H1 (cell line): ENCODE results near the gene ARHGAP24. TPM values are rescaled to one million over a fixed set of nuclear protein-coding genes. Genes with fewer than 3 reads are reported as not detected.

ENCODE experiments used
- CTCF ChIA-PET: fragments of 300-600 bp; sonication (Branson Sonifier 250); formaldehyde crosslinking; loops from one replicate; lab custom pipeline; 2021; ENCODE audit not compliant: partially characterized antibody; lab: Charles Lee
- POLR2A ChIA-PET: fragments of 300-600 bp; sonication (Branson Sonifier 250); formaldehyde crosslinking; loops from one replicate; lab custom pipeline; 2021; ENCODE audit warnings: inconsistent platforms; ENCODE audit not compliant: partially characterized antibody; lab: Charles Lee
- DNase-seq, 2 experiments: peaks; one replicate each; pipeline versions ENCODE4 v3.0.0 to v3.0.0-alpha.2; 2010 to 2022; ENCODE audit warnings: low spot score in 2 of 2, low read depth in 1 of 2, mixed read lengths in 1 of 2
- FAIRE-seq: peaks from 2 replicates; lab custom pipeline; 2011; peaks lifted over from hg19 to GRCh38; lab: Jason Lieb, UNC
- H2AFZ ChIP-seq: 2 replicates; pipeline ENCODE4 v1.8.1; 2012; ENCODE audit warnings: low read length, inconsistent platforms
- H2AK5ac ChIP-seq: 2 replicates; pipeline ENCODE4 v1.6.1; 2013; ENCODE audit warnings: low read depth, low read length
- H2BK120ac ChIP-seq: replicated peaks from 2 replicates; pipeline ENCODE3; 2013; ENCODE audit warnings: low read depth, low read length, inconsistent platforms
- H2BK12ac ChIP-seq: 2 replicates; pipeline ENCODE4 v1.6.1; 2013; ENCODE audit warnings: low read depth, low read length
- H2BK15ac ChIP-seq: 2 replicates; pipeline ENCODE4 v1.6.1; 2013; ENCODE audit warnings: low read length
- H2BK20ac ChIP-seq: 2 replicates; pipeline ENCODE4 v1.6.1; 2013; ENCODE audit warnings: low read length
- H2BK5ac ChIP-seq: 2 replicates; pipeline ENCODE4 v1.6.1; 2013; ENCODE audit warnings: low read depth, low read length
- H3K14ac ChIP-seq: 2 replicates; pipeline ENCODE4 v1.6.1; 2013; ENCODE audit warnings: inconsistent platforms; ENCODE audit not compliant: insufficient read length
- H3K18ac ChIP-seq: 2 replicates; pipeline ENCODE4 v1.6.1; 2013; ENCODE audit warnings: low read length; ENCODE audit errors: extremely low read depth
- H3K23ac ChIP-seq: 2 replicates; pipeline ENCODE4 v1.6.1; 2013; ENCODE audit warnings: inconsistent platforms; ENCODE audit not compliant: insufficient read length
- H3K23me2 ChIP-seq: 2 replicates; pipeline ENCODE4 v1.6.1; 2013; ENCODE audit warnings: low read depth, low read length
- H3K27ac ChIP-seq: 2 replicates; pipeline ENCODE4 v1.6.1; 2011; ENCODE audit warnings: low read depth, low read length, inconsistent platforms
- H3K27me3 ChIP-seq, 4 experiments: replicated peaks in 1 of 4; 1 replicate in 1 of 4; 2 replicates in 3 of 4; pipeline versions ENCODE4 v1.6.1 to v1.8.1; 2011 to 2013; ENCODE audit warnings: low read length in 3 of 4, mild to moderate bottlenecking in 3 of 4, inconsistent platforms in 2 of 4, mixed read lengths in 2 of 4, moderate library complexity in 1 of 4; ENCODE audit not compliant: control insufficient read depth in 3 of 4, insufficient read depth in 3 of 4; ENCODE audit errors: extremely low read depth in 1 of 4
- H3K36me3 ChIP-seq, 4 experiments: 2 replicates each; pipeline versions ENCODE4 v1.6.1 to v1.8.1; 2011 to 2013; ENCODE audit warnings: mild to moderate bottlenecking in 4 of 4, low read length in 3 of 4, moderate library complexity in 2 of 4, control low read depth in 1 of 4, inconsistent platforms in 1 of 4; ENCODE audit not compliant: insufficient read depth in 4 of 4, control insufficient read depth in 2 of 4
- H3K4ac ChIP-seq: replicated peaks from 2 replicates; pipeline ENCODE3; 2013; ENCODE audit warnings: low read length, low read depth, mixed read lengths, inconsistent platforms; ENCODE audit not compliant: insufficient read length
- H3K4me1 ChIP-seq, 4 experiments: replicated peaks in 1 of 4; 1 replicate in 1 of 4; 2 replicates in 3 of 4; pipeline versions ENCODE4 v1.6.1 to v1.8.1; 2011 to 2013; ENCODE audit warnings: low read length in 3 of 4, inconsistent platforms in 2 of 4, mixed read lengths in 1 of 4; ENCODE audit not compliant: insufficient read depth in 4 of 4, control insufficient read depth in 3 of 4
- H3K4me2 ChIP-seq, 2 experiments: 2 replicates each; pipeline versions ENCODE4 v1.6.1 to v1.8.1; 2011 to 2013; ENCODE audit warnings: low read depth in 2 of 2, low read length in 2 of 2, control low read depth in 1 of 2, inconsistent platforms in 1 of 2, mild to moderate bottlenecking in 1 of 2; ENCODE audit not compliant: insufficient read depth in 1 of 2
- H3K4me3 ChIP-seq, 4 experiments: fragments of 200-600, 300-600 bp in 1 of 4; sonication (generic), shearing (Covaris generic), sonication (Bioruptor Twin) in 1 of 4; 2 replicates each; pipeline versions ENCODE4 v1.5.1 to v1.8.1; 2011 to 2016; ENCODE audit warnings: low read length in 4 of 4, low read depth in 3 of 4, control low read depth in 2 of 4, inconsistent platforms in 2 of 4, mild to moderate bottlenecking in 2 of 4, mixed read lengths in 1 of 4, moderate library complexity in 1 of 4; ENCODE audit not compliant: insufficient read depth in 2 of 4; ENCODE audit errors: extremely low read depth in 1 of 4
- H3K56ac ChIP-seq: replicated peaks from 2 replicates; pipeline ENCODE3; 2013; ENCODE audit warnings: low read depth, mild to moderate bottlenecking, mixed read lengths, low read length, inconsistent platforms; ENCODE audit not compliant: insufficient read length
- H3K79me1 ChIP-seq: 2 replicates; pipeline ENCODE4 v1.6.1; 2013; ENCODE audit warnings: low read depth, low read length, control low read depth
- H3K79me2 ChIP-seq, 2 experiments: 2 replicates each; pipeline versions ENCODE4 v1.6.1 to v1.8.1; 2012 to 2013; ENCODE audit warnings: low read length in 2 of 2, mild to moderate bottlenecking in 2 of 2, inconsistent platforms in 1 of 2; ENCODE audit not compliant: insufficient read depth in 2 of 2, control insufficient read depth in 1 of 2
- H3K9ac ChIP-seq, 4 experiments: replicated peaks in 1 of 4; 1 replicate in 1 of 4; 2 replicates in 3 of 4; pipeline versions ENCODE4 v1.6.1 to v1.8.1; 2011 to 2013; ENCODE audit warnings: low read depth in 3 of 4, low read length in 3 of 4, control low read depth in 2 of 4, mild to moderate bottlenecking in 2 of 4, moderate library complexity in 2 of 4, inconsistent platforms in 1 of 4; ENCODE audit errors: extremely low read depth in 1 of 4
- H3K9me3 ChIP-seq, 2 experiments: 2 replicates each; pipeline versions ENCODE4 v1.6.1 to v1.8.1; 2012 to 2013; ENCODE audit warnings: mild to moderate bottlenecking in 2 of 2, moderate library complexity in 2 of 2, control low read depth in 1 of 2, inconsistent platforms in 1 of 2, low read depth in 1 of 2, low read length in 1 of 2, mixed read lengths in 1 of 2; ENCODE audit not compliant: insufficient read depth in 2 of 2
- H4K20me1 ChIP-seq, 2 experiments: replicated peaks in 1 of 2; 2 replicates each; pipeline versions ENCODE3 to v1.8.1; 2011 to 2013; ENCODE audit warnings: inconsistent platforms in 2 of 2, low read length in 2 of 2, mild to moderate bottlenecking in 1 of 2; ENCODE audit not compliant: insufficient read depth in 2 of 2, control insufficient read depth in 1 of 2
- H4K5ac ChIP-seq: 2 replicates; pipeline ENCODE4 v1.6.1; 2013; ENCODE audit warnings: low read length, low read depth, mixed read lengths, inconsistent platforms; ENCODE audit not compliant: insufficient read length
- H4K8ac ChIP-seq: 2 replicates; pipeline ENCODE4 v1.8.0; 2013; ENCODE audit warnings: mild to moderate bottlenecking, moderate library complexity, low read length, inconsistent platforms; ENCODE audit not compliant: insufficient read depth; ENCODE audit errors: extremely low read depth
- H4K91ac ChIP-seq: replicated peaks from 2 replicates; pipeline ENCODE3; 2013; ENCODE audit warnings: low read length, mixed read lengths, inconsistent platforms; ENCODE audit not compliant: insufficient read length
- FOSL1 ChIP-seq: IDR thresholded peaks from 2 replicates; pipeline ENCODE4 v1.6.1; 2011; ENCODE audit warnings: mild to moderate bottlenecking, low read depth, low read length, moderate library complexity; ENCODE audit not compliant: insufficient read depth
- JUND ChIP-seq: IDR thresholded peaks from 2 replicates; pipeline ENCODE4 v1.6.1; 2011; ENCODE audit warnings: mild to moderate bottlenecking, improper control_type of control experiment, low read length
- POLR2AphosphoS5 ChIP-seq: IDR thresholded peaks from 2 replicates; pipeline ENCODE4 v1.6.1; 2011; ENCODE audit warnings: low read depth, low read length
- RFX5 ChIP-seq: IDR thresholded peaks from 2 replicates; pipeline ENCODE4 v1.6.1; 2011; ENCODE audit warnings: low read depth, low read length, improper control_type of control experiment, borderline replicate concordance
- TCF12 ChIP-seq: IDR thresholded peaks from 2 replicates; pipeline ENCODE4 v1.6.1; 2011; ENCODE audit warnings: low read depth, mild to moderate bottlenecking, low read length
- WGBS, 2 experiments: shearing (Covaris generic) in 1 of 2; methylation state at CpG; one replicate each; pipeline versions ENCODE4 v1.1.6 to v1.1.7; 2013 to 2015; ENCODE audit warnings: low lambda C conversion rate in 2 of 2, mixed read lengths in 2 of 2, inconsistent platforms in 1 of 2, low coverage in 1 of 2, missing lambda C conversion rate in 1 of 2; ENCODE audit not compliant: insufficient replicate concordance in 2 of 2, insufficient coverage in 1 of 2, insufficient read length in 1 of 2; ENCODE audit errors: extremely low coverage in 1 of 2, missing lambda C conversion rate in 1 of 2; 5-methylcytosine and 5-hydroxymethylcytosine counted together
- polyA plus RNA-seq, 7 experiments: library from polyadenylated mRNA; depleted of rRNA in 3 of 7; stranded (reverse) in 5 of 7; unstranded in 2 of 7; fragments of >200 nt in 5 of 7; fragments of 200-250 nt in 2 of 7; gene quantifications; 1 replicate in 5 of 7; 2 replicates in 1 of 7; 4 replicates in 1 of 7; pipeline versions ENCODE4 v1.2.1 to v1.2.3, GENCODE V29; 2011 to 2013; ENCODE audit warnings: missing spikeins in 2 of 7, mixed read lengths in 2 of 7
- total RNA-seq: library from RNA; stranded (reverse); fragmentation: NEBNext Ultra II Directional; extraction: Animal tissue kit (Norgen Biotek cat#: 25700); gene quantifications from 2 replicates; pipeline ENCODE4 v1.2.1, GENCODE V29; 2021
- TF ChIP-seq, protein P1 (sequence below), 3 experiments: IDR thresholded peaks; 1 replicate in 2 of 3; 2 replicates in 1 of 3; pipeline versions ENCODE4 v1.5.1 to v1.6.1; 2011; ENCODE audit warnings: low read length in 3 of 3, mild to moderate bottlenecking in 3 of 3, inconsistent platforms in 2 of 3, low read depth in 1 of 3, moderate library complexity in 1 of 3; ENCODE audit not compliant: insufficient read depth in 1 of 3; ENCODE audit errors: control extremely low read depth in 1 of 3

Gene ARHGAP24
- total and polyA plus RNA-seq, 2 of the 8 experiments (the other 6 are each of a cell fraction or from before 2014, with no cell fraction given): 0.08 to 0.50 TPM

GRCh38 chr4:85448906-85449890 is 25.8 kb upstream of the ARHGAP24 start:
- H3K14ac ChIP-seq: no peak overlapping the region
- FAIRE-seq (no peak), DNase-seq (no peak)
- TF ChIP-seq JUND (no peak), RFX5 (no peak), FOSL1 (no peak), POLR2AphosphoS5 (no peak), TCF12 (no peak)
- TF ChIP-seq, protein P1, sequence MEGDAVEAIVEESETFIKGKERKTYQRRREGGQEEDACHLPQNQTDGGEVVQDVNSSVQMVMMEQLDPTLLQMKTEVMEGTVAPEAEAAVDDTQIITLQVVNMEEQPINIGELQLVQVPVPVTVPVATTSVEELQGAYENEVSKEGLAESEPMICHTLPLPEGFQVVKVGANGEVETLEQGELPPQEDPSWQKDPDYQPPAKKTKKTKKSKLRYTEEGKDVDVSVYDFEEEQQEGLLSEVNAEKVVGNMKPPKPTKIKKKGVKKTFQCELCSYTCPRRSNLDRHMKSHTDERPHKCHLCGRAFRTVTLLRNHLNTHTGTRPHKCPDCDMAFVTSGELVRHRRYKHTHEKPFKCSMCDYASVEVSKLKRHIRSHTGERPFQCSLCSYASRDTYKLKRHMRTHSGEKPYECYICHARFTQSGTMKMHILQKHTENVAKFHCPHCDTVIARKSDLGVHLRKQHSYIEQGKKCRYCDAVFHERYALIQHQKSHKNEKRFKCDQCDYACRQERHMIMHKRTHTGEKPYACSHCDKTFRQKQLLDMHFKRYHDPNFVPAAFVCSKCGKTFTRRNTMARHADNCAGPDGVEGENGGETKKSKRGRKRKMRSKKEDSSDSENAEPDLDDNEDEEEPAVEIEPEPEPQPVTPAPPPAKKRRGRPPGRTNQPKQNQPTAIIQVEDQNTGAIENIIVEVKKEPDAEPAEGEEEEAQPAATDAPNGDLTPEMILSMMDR (IDR thresholded peaks at IDR 0.05; ENCODE audit: control extremely low read depth in 1 of 3, insufficient read depth in 1 of 3, low read depth in 1 of 3, low read length in 3 of 3): no peak
- no peak overlapping the region for H2AK5ac ChIP-seq
- H3K56ac ChIP-seq: no peak overlapping the region
- H2BK20ac ChIP-seq: no peak overlapping the region
- no peak overlapping the region for H3K4me3 ChIP-seq
- POLR2A ChIA-PET: no interaction called here
- no peak overlapping the region for H3K4ac ChIP-seq
- no peak overlapping the region for H2BK15ac ChIP-seq
- no peak overlapping the region for H2BK5ac ChIP-seq
- no peaks in the 10 kb centered on the region for H3K79me2 ChIP-seq
- CTCF ChIA-PET: interaction anchor here (0.5 to 0.7 kb wide), 2 partner anchors 9 to 163 kb away, joined by 3 read pairs; no protein-coding TSS in a partner anchor
- no peaks in the 10 kb centered on the region for H4K20me1 ChIP-seq
- no peak overlapping the region for H3K27ac ChIP-seq
- H3K9ac ChIP-seq: no peak overlapping the region
- 0 out of 2 replicates have a peak overlapping the region, but pooled peaks have one; percentile 49 for H2AFZ ChIP-seq
- H2BK120ac ChIP-seq: no peak overlapping the region
- no peaks in the 10 kb centered on the region for H3K9me3 ChIP-seq
- no peaks in the 10 kb centered on the region for H3K23me2 ChIP-seq
- no peaks in the 10 kb centered on the region; a peak in 1 of 7 replicates for H3K4me1 ChIP-seq
- H4K5ac ChIP-seq: no peak overlapping the region
- no peaks in the 10 kb centered on the region for H3K27me3 ChIP-seq
- H3K79me1 ChIP-seq: no peaks in the 10 kb centered on the region
- no peak overlapping the region for H3K23ac ChIP-seq
- H3K18ac ChIP-seq: no peak overlapping the region
- 87% methylated on average over 6 of the region's 6 CpGs; no CpG with 5 or more reads in 1 of the 2 experiments for WGBS, 2 experiments
- H3K36me3 ChIP-seq: no peaks in the 10 kb centered on the region
- H4K91ac ChIP-seq: no peak overlapping the region
- H3K4me2 ChIP-seq: no peak overlapping the region
- no peak overlapping the region for H4K8ac ChIP-seq
- H2BK12ac ChIP-seq: no peak overlapping the region
